ENCODE measurements around the gene MYO5C. TPM values are rescaled to one million over a fixed set of nuclear protein-coding genes. Genes with fewer than 3 reads are reported as not detected.

MYO5C gene
- total RNA-seq, 4 donors from 2014 or later: 9.2 to 61.8 (median 21.4) TPM

- TF ChIP-seq CTCF (IDR thresholded peaks at IDR 0.05; ENCODE audit: low read depth): no peak
Observed at GRCh38 chr15:52324109-52324508, 28.5 kb upstream of the MYO5C start.

GRCh38 chr15:52318729-52319500, 23.3 kb upstream of the MYO5C start:
- no peak for TF ChIP-seq CTCF (IDR thresholded peaks at IDR 0.05; ENCODE audit: low read depth)

GRCh38 chr15:52317688-52318087, 22.1 kb upstream of the MYO5C start:
- no peak for TF ChIP-seq CTCF (IDR thresholded peaks at IDR 0.05; ENCODE audit: low read depth)

GRCh38 chr15:52317022-52317421, 21.4 kb upstream of the MYO5C start:
- TF ChIP-seq CTCF (IDR thresholded peaks at IDR 0.05; ENCODE audit: low read depth): no peak

GRCh38 chr15:52309154-52309548, 13.5 kb upstream of the MYO5C start:
- TF ChIP-seq CTCF (IDR thresholded peaks at IDR 0.05; ENCODE audit: low read depth): no peak

GRCh38 chr15:52308446-52309153, 13.0 kb upstream of the MYO5C start:
- no peak for TF ChIP-seq CTCF (IDR thresholded peaks at IDR 0.05; ENCODE audit: low read depth)

- TF ChIP-seq CTCF (IDR thresholded peaks at IDR 0.05; ENCODE audit: low read depth): no peak
Observed at GRCh38 chr15:52307847-52308246, 12.2 kb upstream of the MYO5C start.

Data from subcutaneous adipose tissue (tissue), 4 donors.